IPS-15b (cell line): ENCODE data around the gene TOR3A.
"Not testable (repeated sequence)": the region's sequence is repeated elsewhere in the genome, so short reads cannot be mapped to it uniquely, and the experiment has no call there.

Experiments
- H3K27me3 ChIP-seq: one replicate; pipeline ENCODE4 v1.6.1; 2013; ENCODE audit warnings: low read length; ENCODE audit not compliant: control insufficient read depth, insufficient read depth
- H3K36me3 ChIP-seq: one replicate; pipeline ENCODE4 v1.6.1; 2013; ENCODE audit warnings: low read length; ENCODE audit not compliant: control insufficient read depth, insufficient read depth
- H3K4me1 ChIP-seq: one replicate; pipeline ENCODE4 v1.6.1; 2013; ENCODE audit warnings: mild to moderate bottlenecking, low read length; ENCODE audit not compliant: control insufficient read depth, insufficient read depth
- H3K4me3 ChIP-seq: one replicate; pipeline ENCODE4 v1.5.1; 2013; ENCODE audit warnings: low read depth, low read length
- H3K9ac ChIP-seq: one replicate; pipeline ENCODE4 v1.6.1; 2013; ENCODE audit warnings: low read depth, mild to moderate bottlenecking, low read length
- H3K9me3 ChIP-seq: one replicate; pipeline ENCODE4 v1.6.1; 2013; ENCODE audit warnings: mild to moderate bottlenecking, low read length; ENCODE audit not compliant: control insufficient read depth, insufficient read depth

Gene TOR3A

DNA sequence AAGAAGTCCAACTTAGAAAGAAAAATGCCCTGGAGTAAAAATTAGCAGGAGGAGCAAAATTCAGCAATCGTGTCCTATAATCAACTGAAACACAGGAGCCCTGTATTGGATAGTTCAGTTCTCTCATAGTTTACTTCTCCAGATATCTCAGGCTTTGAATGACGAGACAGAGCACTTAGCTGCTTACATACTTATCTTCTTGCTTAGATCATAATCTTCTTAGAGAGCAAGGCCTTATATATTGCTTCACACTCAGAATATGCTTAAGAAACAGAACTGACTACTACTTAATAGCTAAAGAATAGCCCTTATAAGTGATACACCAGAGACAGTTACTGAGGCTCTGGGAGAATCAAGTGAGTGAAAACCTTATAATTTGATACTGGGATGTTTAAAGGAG, 38.9 kb downstream of the TOR3A start:
- Histone ChIP-seq H3K4me3 (no peak overlapping the region), H3K9me3 (no peaks in the 10 kb centered on the region), H3K4me1 (peaks cover 4% of the 10 kb centered on the region), H3K27me3 (no peaks in the 10 kb centered on the region), H3K9ac (no peak overlapping the region), H3K36me3 (no peaks in the 10 kb centered on the region)

DNA sequence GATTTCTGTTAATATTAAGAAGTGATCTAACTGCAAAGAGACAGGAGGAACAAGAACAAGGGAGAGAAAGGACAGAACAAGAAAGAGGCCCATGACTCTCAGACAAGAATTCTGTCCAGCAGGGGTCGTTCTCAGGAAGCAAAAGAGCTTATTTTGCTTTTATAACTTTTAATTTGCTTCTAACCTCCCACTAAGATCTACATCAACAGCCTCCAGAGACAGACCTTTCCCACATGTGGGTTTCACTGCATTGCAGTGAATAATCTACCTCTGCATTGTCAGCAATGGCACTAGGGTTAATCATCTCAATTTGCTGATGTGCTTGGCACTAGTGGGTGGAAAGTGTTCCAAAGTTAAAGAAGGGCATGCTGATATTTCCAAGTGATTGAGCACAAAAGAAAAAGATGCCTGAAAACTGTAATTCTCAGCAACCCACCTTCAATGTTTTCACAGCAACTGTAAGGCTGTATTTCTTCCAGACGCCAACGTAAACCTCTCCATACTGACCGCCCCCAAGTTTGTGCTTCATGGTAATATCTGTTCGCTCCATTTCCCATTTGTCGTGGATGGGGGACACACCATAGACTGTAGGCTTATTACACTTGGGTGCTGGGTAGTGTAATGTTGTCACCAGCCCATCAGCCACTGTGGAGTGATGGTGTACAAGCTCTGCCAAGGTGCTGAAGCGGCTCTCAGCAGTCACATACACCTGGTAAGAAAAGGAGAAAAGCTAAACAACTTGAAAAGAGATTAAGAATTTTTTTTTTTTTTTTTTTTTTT, 39.5 kb downstream of the TOR3A start:
- Histone ChIP-seq H3K4me1 (peaks cover 4% of the 10 kb centered on the region), H3K9me3 (no peaks in the 10 kb centered on the region), H3K4me3 (no peak overlapping the region), H3K36me3 (no peaks in the 10 kb centered on the region), H3K27me3 (no peaks in the 10 kb centered on the region), H3K9ac (no peak overlapping the region)

DNA sequence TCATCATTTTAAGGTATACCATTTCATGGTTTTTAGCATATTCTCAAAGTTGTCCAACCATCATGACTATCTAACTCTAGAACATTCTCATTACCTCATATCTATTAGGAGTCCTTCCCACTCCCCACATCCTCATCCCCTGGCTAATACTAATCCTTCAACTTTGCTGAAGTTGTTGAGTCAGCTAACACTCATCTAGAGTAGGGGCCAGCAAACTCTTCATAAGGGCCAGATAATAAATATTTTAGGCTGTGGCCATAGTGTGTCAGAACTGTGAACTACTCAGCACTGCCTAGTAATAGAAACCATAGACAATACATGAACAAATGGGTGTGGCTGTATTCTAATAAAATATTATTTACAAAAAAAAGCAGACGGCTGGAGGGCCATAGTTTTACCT, 43.0 kb downstream of the TOR3A start:
- Histone ChIP-seq H3K9me3 (no peaks in the 10 kb centered on the region), H3K27me3 (no peaks in the 10 kb centered on the region), H3K36me3 (no peaks in the 10 kb centered on the region), H3K4me1 (no peaks in the 10 kb centered on the region), H3K4me3 (no peak overlapping the region), H3K9ac (no peak overlapping the region)

- Histone ChIP-seq H3K9ac (no peak overlapping the region), H3K9me3 (no peaks in the 10 kb centered on the region), H3K4me1 (no peaks in the 10 kb centered on the region), H3K27me3 (no peaks in the 10 kb centered on the region), H3K36me3 (no peaks in the 10 kb centered on the region), H3K4me3 (no peak overlapping the region)
These were observed 44.6 kb downstream of the TOR3A start for GRCh38 chr1:179126338-179127060.

GRCh38 chr1:179127163-179127895, 45.5 kb downstream of the TOR3A start:
- H3K27me3 ChIP-seq: no peaks in the 10 kb centered on the region
- no peaks in the 10 kb centered on the region for H3K9me3 ChIP-seq
- H3K4me1 ChIP-seq: no peaks in the 10 kb centered on the region
- no peak overlapping the region for H3K4me3 ChIP-seq
- H3K36me3 ChIP-seq: no peaks in the 10 kb centered on the region
- no peak overlapping the region for H3K9ac ChIP-seq

GRCh38 chr1:179128520-179128919, 46.6 kb downstream of the TOR3A start:
- H3K9me3 ChIP-seq: no peaks in the 10 kb centered on the region
- H3K9ac ChIP-seq: no peak overlapping the region
- no peaks in the 10 kb centered on the region for H3K4me1 ChIP-seq
- H3K36me3 ChIP-seq: no peaks in the 10 kb centered on the region
- no peaks in the 10 kb centered on the region for H3K27me3 ChIP-seq
- no peak overlapping the region for H3K4me3 ChIP-seq

GRCh38 chr1:179129702-179130473, 48.0 kb downstream of the TOR3A start:
- Histone ChIP-seq H3K9ac (no peak overlapping the region), H3K4me3 (no peak overlapping the region), H3K36me3 (no peaks in the 10 kb centered on the region), H3K4me1 (no peaks in the 10 kb centered on the region), H3K9me3 (no peaks in the 10 kb centered on the region), H3K27me3 (no peaks in the 10 kb centered on the region)

DNA sequence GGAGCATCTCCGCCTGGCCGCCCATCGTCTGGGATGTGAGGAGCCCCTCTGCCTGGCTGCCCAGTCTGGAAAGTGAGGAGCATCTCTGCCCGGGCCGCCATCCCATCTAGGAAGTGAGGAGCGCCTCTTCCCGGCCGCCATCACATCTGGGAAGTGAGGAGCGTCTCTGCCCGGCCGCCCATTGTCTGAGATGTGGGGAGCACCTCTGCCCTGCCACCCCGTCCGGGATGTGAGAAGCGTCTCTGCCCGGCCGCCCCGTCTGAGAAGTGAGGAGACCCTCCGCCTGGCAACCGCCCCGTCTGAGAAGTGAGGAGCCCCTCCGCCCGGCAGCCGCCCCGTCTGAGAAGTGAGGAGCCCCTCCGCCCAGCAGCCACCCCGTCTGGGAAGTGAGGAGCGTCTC, 53.3 kb downstream of the TOR3A start:
- not testable (repeated sequence) for H3K36me3 ChIP-seq, H3K4me3 ChIP-seq

DNA sequence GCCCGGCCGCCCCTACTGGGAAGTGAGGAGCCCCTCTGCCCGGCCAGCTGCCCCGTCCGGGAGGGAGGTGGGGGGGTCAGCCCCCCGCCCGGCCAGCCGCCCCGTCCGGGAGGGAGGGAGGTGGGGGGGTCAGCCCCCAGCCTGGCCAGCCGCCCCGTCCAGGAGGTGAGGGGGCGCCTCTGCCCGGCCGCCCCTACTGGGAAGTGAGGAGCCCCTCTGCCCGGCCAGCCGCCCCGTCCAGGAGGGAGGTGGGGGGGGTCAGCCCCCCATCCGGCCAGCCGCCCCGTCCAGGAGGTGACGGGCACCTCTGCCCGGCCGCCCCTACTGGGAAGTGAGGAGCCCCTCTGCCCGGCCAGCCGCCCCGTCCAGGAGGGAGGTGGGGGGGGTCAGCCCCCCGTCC, 53.8 kb downstream of the TOR3A start:
- not testable (repeated sequence) for H3K36me3 ChIP-seq, H3K27me3 ChIP-seq, H3K4me1 ChIP-seq, H3K9ac ChIP-seq, H3K4me3 ChIP-seq, H3K9me3 ChIP-seq

More for the DNA sequence above, 53.3 kb downstream of the TOR3A start:
- H3K4me1 ChIP-seq, H3K9ac ChIP-seq, H3K9me3 ChIP-seq, H3K27me3 ChIP-seq: not testable (repeated sequence)

DNA sequence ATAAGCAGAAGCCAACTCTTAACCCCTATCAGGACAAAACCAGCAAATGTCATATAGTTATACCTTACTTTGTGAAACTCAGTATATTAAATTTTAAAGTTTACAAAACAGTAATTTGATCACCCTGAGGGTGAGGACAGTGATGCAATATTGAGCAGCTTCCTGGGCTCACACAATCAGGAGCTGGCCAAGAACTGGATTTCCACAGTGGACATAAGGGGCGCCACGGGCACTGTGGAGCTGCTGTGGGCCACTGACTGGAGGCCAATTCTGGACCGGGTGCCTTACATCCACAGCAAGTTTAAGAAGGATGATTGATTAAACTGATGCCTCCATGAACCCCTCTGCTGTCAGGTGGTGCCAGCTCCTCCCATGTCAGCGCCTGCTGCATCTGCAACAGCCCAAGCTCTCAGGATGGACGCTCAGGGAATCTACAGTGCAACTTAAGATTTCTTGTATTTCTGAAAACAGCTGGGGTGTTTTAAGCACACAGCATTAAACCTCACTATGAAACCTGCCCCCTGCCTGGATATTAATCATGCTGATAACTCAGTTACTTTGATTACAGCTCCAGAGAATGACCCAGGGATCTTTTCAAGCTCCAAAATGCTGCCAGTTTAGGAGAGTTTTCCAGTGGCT, 55.9 kb downstream of the TOR3A start:
- Histone ChIP-seq H3K9me3 (no peaks in the 10 kb centered on the region), H3K27me3 (no peaks in the 10 kb centered on the region), H3K36me3 (peaks cover 2% of the 10 kb centered on the region), H3K4me1 (peaks cover 4% of the 10 kb centered on the region), H3K4me3 (no peak overlapping the region), H3K9ac (no peak overlapping the region)

GRCh38 chr1:179138755-179139154, 56.9 kb downstream of the TOR3A start:
- H3K9me3 ChIP-seq, H3K9ac ChIP-seq, H3K27me3 ChIP-seq, H3K4me1 ChIP-seq, H3K36me3 ChIP-seq, H3K4me3 ChIP-seq: not testable (repeated sequence)
